Stimulated activated CD4-positive, alpha-beta T cell treated with anti-CD3 and anti-CD28 coated beads, Interleukin-1b, Interleukin-23, amount 100 ng/mL, for 24 hours (primary cell): ENCODE results near the gene PAGR1.
"Not testable (repeated sequence)": the region's sequence is repeated elsewhere in the genome, so short reads cannot be mapped to it uniquely, and the experiment has no call there.

Experiments
- DNase-seq, 4 experiments: peaks; one replicate each; pipeline ENCODE4 v3.0.0-alpha.2; 2020; ENCODE audit warnings: low read depth in 4 of 4, low spot score in 1 of 4

Gene PAGR1

GRCh38 chr16:29791845-29792807 is 23.8 kb upstream of the PAGR1 start:
- DNase-seq = no peak

- DNase-seq = not testable (repeated sequence)
These were observed 22.8 kb upstream of the PAGR1 start for GRCh38 chr16:29793153-29793552.

DNA sequence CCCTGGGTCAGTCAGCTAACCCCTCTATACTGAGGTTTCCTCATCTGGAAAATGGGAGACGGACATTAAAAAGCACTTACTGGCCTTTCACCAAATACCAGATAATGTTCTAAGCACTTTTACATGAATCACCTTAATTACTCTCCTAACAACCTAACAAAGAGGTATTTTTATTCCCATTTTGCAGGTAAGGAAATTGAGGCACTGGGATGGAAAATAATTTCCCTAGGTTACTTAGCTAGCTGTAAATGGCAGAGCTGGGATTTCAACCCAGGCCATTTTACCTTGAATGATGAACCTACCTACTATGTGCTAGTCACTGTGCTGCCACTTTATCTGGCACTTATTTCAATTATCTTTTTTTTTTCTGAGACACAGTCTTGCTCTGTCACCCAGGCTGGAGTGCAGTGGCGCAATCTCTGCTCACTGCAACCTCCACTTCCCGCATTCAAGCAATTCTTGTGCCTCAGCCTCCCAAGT is 21.7 kb upstream of the PAGR1 start:
- no peak for DNase-seq

DNA sequence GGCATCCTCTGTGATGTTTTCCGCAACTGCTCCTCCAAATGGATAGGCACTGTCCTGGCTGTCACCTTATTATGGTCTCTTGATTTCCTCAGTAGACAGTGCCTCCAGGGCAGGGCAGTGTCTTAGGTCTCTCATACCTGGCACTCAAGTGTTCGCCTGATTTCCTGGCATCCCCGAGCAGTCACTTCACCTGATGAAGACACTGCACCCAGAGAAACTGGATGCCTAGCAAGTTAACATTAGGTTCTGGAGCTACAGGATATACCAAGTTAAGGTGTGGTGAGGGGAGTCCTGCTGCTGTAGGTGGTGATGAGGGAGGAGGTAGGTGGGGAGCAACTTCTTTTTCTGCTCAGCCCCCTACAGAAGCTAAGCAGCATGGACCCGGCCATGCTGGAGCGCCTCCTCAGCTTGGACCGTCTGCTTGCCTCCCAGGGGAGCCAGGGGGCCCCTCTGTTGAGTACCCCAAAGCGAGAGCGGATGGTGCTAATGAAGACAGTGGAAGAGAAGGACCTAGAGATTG is 13.5 kb upstream of the PAGR1 start:
- no peak for DNase-seq

DNA sequence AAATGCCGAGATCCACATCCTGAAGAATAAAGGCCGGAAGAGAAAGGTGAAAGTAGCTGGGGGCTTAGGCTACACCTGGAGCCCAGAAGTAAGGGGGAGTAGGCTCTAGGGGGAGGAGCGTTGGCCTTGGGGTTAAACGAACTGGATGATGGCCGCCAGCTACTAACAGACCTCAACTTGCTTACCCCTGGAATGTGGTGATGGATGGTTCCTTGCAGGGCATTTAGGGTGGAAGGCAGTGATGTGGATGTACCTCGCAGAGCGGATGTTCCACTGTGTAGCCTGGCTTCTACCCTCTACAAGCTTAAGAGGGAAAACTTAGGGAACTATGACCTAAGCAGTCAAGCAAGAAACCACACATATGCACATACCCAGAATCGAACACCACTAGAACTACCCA is 11.9 kb upstream of the PAGR1 start:
- DNase-seq = no peak

DNA sequence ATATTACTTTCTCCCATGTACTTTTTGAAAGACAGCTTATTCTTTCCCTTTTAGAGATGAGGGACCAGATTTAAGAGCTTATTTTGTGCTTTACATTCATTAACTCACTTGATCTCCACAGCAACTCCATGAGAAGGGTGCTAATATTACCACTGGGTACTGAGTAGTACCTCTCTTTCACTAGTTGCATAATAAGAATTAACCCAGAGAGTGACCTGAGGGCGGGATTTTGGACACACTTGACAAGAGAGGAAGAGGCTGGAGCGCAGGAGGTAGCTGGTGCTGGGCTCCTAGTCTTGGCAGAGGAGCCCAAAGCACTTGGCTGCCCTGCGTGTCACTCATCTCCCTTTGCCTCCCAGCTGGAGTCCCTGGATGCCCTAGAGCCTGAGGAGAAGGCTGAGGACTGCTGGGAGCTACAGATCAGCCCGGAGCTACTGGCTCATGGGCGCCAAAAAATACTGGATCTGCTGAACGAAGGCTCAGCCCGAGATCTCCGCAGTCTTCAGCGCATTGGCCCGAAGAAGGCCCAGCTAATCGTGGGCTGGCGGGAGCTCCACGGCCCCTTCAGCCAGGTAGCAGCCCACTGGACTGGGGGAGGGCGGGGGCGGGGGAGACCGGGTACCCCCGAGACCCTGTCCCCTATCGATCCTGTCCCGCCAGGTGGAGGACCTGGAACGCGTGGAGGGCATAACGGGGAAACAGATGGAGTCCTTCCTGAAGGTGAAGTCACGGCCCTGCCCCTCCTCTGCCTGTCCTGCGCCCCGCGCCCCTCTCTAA is 11.3 kb upstream of the PAGR1 start:
- DNase-seq = no peak

DNA sequence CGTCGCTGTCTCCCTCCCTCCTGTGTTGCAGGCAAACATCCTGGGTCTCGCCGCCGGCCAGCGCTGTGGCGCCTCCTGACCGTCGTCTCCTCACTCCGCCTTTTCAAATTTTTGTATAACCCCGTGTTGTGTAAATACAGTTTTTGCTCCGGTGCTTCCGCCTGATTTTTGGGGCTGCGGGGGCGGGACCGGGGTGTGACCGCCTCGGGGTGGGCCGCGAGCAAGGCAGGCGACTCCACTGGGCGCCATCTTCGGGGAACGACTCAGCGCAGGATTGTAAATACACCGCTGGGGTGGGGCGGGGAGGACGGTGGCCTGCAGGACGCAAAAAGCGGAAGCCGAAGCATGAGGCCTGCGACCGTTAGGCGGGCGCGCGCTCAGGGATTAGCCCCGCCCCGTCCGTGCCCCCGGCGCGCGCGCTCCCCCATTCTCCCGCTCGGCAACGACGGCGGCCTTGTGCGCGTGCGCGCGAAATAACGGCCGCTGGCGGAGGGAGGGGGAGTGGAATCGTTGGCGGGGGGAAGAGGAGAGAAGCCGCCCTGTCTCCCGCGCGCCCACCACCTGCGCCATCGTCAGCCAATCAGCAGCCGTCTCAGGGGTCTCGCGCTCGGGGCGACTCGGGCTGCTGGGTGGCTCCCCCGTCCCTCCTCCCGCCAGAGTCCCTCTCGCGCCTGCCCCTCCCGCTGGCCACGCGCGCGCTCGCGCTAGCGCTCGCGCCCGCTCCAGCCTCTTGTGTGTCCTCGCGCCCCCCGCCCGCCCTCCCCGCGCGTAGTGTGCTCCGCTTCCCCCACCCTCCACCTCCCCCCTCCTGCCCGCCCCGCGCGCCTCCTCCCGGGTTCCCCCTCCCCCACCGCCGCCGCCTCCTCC is 10.5 kb upstream of the PAGR1 start:
- DNase-seq = peak; percentile 92 to 96 (median 96)

DNA sequence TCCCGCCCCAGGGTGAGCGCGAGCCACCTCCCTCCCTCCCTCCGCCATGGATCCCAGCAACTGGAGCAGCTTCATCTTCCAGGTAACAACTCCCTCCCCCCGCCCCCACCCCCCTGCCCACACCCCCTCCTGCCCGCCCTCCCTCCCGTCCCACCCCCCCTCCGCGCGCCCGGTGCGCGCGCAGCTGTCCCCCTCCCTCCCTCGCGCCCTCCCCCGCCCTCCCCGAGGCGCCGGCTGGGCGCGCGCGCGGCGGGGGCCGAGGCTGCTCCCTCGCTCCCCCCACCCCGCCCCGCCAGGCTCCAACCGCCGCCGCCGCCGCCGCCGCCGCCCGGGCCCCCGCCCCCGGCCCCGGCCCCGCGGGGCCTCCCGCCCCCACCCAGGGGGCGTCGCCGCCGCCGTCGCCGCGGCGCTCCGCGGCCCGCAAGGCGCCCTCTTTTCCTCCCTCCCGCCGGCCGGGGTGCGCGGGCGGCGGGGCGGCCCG is 9.8 kb upstream of the PAGR1 start, which contains the start of gene MAZ:
Gene MAZ (plus strand): TSS at position 431 of the 481 bp plus-strand sequence. CDS start 173 bp downstream, outside the sequence.
- DNase-seq = peak in 3 of 4 experiments; percentile 63 to 74 (median 65)

DNA sequence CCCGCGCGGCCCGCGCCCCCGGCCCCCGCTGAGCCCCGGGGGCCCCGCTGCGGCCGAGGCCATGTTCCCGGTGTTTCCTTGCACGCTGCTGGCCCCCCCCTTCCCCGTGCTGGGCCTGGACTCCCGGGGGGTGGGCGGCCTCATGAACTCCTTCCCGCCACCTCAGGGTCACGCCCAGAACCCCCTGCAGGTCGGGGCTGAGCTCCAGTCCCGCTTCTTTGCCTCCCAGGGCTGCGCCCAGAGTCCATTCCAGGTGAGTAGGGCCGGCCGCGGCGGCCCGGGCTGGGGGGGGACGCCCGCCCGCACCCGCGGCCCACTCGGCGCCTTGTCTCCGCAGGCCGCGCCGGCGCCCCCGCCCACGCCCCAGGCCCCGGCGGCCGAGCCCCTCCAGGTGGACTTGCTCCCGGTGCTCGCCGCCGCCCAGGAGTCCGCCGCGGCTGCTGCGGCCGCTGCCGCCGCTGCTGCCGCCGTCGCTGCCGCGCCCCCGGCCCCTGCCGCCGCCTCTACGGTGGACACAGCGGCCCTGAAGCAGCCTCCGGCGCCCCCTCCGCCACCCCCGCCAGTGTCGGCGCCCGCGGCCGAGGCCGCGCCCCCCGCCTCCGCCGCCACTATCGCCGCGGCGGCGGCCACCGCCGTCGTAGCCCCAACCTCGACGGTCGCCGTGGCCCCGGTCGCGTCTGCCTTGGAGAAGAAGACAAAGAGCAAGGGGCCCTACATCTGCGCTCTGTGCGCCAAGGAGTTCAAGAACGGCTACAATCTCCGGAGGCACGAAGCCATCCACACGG is 9.1 kb upstream of the PAGR1 start:
- DNase-seq = no peak

DNA sequence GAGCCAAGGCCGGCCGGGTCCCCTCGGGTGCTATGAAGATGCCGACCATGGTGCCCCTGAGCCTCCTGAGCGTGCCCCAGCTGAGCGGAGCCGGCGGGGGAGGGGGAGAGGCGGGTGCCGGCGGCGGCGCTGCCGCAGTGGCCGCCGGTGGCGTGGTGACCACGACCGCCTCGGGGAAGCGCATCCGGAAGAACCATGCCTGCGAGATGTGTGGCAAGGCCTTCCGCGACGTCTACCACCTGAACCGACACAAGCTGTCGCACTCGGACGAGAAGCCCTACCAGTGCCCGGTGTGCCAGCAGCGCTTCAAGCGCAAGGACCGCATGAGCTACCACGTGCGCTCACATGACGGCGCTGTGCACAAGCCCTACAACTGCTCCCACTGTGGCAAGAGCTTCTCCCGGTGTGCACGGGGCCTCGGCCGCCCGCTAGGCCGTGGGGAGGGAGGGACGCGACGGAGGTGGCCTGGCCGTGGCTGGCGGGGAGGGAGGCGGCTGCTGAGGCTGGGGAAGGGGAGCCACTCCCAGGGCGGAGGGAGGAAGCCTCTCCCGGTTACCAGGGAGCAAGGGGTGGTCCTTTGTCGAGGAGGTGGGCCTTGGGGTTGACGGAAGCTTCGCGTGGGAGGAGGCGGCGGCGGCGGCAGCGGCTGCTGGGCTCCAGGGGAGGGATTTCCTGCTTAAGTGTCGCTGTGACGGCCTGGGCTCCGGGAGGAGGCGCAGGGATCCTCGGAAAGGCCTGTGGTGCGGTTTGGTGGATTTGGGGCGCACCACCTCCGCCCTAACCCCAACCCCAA is 8.3 kb upstream of the PAGR1 start:
- peak in 3 of 4 experiments; percentile 69 to 89 (median 83) for DNase-seq

DNA sequence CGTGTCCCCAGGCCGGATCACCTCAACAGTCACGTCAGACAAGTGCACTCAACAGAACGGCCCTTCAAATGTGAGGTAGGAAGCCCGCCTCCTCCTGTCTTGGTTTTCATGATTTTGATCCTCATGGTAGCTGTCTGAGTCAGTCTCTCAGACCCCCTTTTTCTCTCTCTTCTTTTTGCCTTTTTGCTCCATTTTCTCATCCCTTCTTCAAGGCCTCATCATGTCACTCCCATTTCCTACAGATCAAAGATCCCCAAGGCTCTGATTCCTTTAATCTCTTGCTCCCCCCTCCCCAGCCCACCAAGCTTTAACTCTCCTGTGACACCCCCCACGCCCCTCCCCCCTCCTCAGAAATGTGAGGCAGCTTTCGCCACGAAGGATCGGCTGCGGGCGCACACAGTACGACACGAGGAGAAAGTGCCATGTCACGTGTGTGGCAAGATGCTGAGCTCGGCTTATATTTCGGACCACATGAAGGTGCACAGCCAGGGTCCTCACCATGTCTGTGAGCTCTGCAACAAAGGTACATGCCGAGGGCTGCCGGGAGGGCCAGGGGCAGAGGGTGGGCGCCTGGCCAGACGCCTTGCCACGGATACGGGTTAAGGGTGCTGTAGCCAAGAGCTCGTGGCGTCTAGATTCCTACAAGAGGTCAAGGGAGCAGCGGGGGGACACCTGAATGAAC is 7.6 kb upstream of the PAGR1 start:
- no peak for DNase-seq

DNA sequence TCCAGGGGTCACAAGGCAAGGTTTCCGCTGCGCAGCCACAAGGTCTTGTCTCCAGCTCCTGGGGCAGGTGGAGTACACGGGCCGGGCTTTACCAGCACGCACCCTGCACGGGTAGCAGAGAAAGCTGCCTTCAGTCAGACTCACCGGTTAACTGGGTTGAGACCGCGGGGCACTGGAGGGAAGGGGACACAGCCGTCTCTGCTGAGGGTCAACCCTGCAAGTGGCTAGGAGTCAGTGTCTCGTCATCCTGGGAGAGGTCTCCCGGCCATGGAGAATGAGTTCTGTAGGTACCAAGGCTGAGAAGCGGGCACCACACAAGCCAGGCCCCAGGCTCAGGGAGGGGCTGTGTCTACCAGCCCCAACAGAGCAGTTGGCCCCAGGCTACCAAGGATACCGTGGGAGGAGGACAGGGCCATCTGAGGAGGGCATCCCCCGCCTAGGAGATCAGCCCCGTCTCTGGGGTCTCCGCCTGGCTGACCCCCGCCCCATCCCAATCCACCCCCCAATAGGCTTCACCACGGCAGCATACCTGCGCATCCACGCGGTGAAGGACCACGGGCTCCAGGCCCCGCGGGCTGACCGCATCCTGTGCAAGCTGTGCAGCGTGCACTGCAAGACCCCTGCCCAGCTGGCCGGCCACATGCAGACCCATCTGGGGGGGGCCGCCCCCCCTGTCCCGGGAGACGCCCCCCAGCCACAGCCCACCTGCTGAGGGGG is 6.8 kb upstream of the PAGR1 start:
- no peak for DNase-seq

DNA sequence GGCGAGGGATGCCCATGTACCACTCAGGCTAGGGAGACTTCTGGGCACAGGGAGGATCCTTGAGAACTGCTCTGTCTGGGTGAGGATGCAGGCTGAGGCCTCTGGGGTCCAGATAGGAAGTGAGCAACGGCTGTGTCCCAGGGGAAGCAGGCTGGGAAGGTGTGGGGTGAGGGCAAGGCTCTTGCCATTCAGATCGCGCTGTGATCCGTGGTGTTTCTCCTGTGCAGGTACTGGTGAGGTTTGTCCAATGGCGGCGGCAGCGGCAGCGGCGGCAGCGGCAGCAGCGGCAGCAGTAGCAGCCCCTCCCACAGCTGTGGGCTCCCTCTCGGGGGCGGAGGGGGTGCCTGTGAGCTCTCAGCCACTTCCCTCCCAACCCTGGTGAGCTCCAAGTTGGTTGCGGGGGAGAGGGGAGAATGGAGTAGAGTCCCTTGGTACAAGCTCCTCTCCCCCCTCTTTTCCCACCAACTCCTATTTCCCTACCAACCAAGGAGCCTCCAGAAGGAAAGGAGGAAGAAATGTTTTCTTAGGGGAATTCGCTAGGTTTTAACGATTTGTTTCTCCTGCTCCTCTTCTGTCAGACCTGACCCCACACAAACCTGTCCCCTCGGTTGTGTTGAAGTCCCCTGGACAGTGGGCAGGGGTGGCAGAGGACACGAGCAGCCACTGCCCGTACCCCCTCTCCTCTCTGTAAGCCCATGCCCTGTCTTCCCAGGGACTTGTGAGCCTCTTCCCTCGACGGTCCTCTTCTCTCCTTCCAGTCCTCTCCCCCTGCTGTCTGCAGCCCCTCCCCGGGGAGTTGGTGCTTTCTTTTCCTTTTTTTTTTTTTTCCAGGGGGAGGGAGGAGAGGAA is 5.9 kb upstream of the PAGR1 start:
- DNase-seq = no peak

DNA sequence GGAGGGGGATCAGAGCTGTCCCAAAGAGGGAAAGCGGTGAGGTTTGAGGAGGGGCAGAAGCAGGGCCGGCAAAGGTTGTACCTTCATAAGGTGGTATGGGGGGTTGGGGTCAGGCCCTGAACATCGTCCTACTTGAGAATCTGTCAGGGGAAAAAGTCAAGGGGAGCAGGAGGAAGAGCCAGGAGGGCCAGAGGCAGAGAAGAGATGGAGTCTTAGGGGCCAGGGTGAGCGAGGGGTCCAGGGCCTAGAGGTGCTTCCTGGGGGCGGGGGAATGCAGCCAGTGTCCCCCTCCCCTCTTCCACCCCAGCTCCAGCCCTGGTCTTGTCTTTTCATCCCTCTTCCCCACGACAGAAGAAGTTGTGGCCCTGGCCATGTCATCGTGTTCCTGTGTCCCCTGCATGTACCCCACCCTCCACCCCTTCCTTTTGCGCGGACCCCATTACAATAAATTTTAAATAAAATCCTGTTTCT is 5.2 kb upstream of the PAGR1 start:
- DNase-seq = no peak

DNA sequence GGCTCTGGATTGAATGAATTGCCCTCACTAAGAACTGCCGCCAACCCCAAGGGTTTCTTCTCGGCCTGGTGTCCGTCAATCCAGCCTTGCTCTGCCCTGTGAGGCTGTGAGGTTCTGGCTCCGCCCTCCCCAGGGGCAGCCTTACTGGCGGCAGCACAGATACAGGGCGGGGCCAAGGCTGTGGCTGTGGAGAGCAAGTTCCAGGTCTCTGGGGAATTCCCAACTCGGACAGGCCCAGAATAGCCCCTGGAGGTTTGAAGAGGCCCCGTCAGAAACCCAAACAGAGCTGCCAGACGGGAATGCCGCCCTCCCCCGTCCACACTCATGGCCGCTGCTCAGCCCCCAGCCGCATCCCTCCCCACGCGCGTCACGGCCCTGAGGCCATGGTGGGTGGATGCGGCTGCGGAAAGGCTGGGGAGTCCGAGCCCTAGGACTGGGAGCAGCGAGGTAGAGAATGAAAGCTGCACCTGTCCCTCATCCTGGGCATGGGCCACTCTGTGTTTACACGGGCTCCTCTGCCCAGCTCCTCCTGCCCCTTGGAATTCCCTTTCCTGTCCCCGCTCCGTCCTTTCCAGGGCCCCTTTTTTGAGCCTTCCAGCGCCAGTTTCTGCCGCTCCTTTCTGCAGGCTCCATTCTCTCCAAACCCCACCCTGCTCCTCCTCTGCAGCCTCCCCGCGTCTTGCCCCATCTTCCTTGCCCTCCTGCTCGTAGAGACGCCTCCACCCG is 4.6 kb upstream of the PAGR1 start:
- peak in 2 of 4 experiments; percentile 64 to 83 for DNase-seq
